ENCODE data around the gene ECPAS. TPM values are rescaled to one million over a fixed set of nuclear protein-coding genes. Genes with fewer than 3 reads are reported as not detected.
A peak's percentile ranks its signal among the peaks of the same experiment; 100 is the strongest.

ECPAS gene
- polyA plus RNA-seq, 1 donor (not counting 4 experiments of a cell fraction or from before 2014, with no cell fraction given): 53.5 TPM

DNA sequence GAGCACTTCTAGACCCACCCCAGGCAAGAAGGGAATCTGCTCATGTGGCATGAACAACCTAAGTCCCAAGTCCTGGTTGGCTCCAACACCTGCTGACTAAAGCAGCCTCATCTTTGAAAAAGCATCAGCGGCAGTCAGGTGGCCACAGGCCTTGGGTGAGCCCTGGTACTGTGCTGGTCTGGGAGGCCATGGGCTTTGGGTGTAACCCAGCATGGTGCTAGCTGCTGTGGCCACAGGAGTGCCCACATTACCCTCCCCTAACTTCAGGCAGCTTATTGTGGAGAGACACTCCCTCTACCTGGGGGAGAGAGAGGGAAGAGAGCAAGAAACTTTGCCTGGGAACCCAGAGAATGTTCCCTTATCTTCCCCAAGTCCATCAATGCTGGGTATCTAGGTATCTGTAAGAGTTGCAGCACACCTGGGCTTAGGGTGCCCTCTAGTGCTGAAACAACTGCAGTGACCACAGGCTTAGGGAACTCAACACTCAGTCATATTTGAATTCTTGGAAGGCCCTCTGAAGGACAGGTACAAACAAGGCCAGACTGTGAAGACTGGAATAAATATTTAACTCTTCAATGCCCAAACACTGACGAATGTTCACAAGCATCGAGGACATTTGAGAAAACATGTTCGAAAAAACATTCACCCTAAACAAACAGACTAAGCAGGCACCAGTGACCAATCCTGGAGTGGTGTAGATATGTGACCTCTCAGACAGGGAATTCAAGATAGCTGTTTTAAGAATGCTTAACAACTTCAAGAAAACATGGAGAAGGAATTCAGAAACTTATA lies 84.2 kb downstream of the ECPAS start:
- peaks cover 3% of the 10 kb centered on the region for H3K9me1 ChIP-seq (ENCODE audit: control insufficient read depth, extremely low read depth, insufficient read depth, low read length)
- H3K4me2 ChIP-seq (ENCODE audit: control insufficient read depth, extremely low read depth, insufficient read depth, low read depth, low read length): peak overlapping the region; percentile 2
- H3K27me3 ChIP-seq (ENCODE audit: control insufficient read depth, extremely low read depth, insufficient read depth, low read length): no peaks in the 10 kb centered on the region
- dilution Hi-C loops (cut with MboI; ENCODE audit: extremely low pct_ligation_motif_present, low sequenced_read_pairs): no loop called here
- H3K9ac ChIP-seq (ENCODE audit: control insufficient read depth, extremely low read depth, insufficient read depth, low read length): no peak overlapping the region
- H3K27ac ChIP-seq (ENCODE audit: control insufficient read depth, insufficient read depth, low read length): no peak overlapping the region
- H3K4me3 ChIP-seq (ENCODE audit: control insufficient read depth in 2 of 3, extremely low read depth in 1 of 3, insufficient read depth in 2 of 3, low read depth in 1 of 3, low read length in 3 of 3): no peak overlapping the region
- no peaks in the 10 kb centered on the region for H4K20me1 ChIP-seq (ENCODE audit: control insufficient read depth, extremely low read depth, insufficient read depth, low read length)
- H3K79me2 ChIP-seq (ENCODE audit: control insufficient read depth, insufficient read depth, low read length): peaks cover 6% of the 10 kb centered on the region
- H3K36me3 ChIP-seq (ENCODE audit: control insufficient read depth in 2 of 2, extremely low read depth in 1 of 2, insufficient read depth in 2 of 2, low read length in 2 of 2): peaks cover 16 to 23% of the 10 kb centered on the region in 2 experiments
- TF ChIP-seq EZH2 (IDR thresholded peaks at IDR 0.05; ENCODE audit: low read length): no peak
- TF ChIP-seq CTCF (optimal IDR thresholded peaks at IDR 0.05 in 1 of 3, IDR thresholded peaks at IDR 0.05 in 1 of 3, conservative IDR thresholded peaks at IDR 0.05 in 1 of 3; ENCODE audit: extremely low read depth in 1 of 3, insufficient read depth in 2 of 3, low read length in 3 of 3): peak; percentile 71 to 87 (median 81)
- DNase-seq (ENCODE audit: low read depth, low spot score) (peak; percentile 32), FAIRE-seq (peak; percentile 69)
- no peak overlapping the region for H2AFZ ChIP-seq (ENCODE audit: control insufficient read depth, low read length)
- peaks cover 2% of the 10 kb centered on the region for H3K4me1 ChIP-seq (ENCODE audit: control insufficient read depth, extremely low read depth, insufficient read depth, low read length)
- no peaks in the 10 kb centered on the region for H3K9me3 ChIP-seq (ENCODE audit: control insufficient read depth, low read depth, low read length)

DNA sequence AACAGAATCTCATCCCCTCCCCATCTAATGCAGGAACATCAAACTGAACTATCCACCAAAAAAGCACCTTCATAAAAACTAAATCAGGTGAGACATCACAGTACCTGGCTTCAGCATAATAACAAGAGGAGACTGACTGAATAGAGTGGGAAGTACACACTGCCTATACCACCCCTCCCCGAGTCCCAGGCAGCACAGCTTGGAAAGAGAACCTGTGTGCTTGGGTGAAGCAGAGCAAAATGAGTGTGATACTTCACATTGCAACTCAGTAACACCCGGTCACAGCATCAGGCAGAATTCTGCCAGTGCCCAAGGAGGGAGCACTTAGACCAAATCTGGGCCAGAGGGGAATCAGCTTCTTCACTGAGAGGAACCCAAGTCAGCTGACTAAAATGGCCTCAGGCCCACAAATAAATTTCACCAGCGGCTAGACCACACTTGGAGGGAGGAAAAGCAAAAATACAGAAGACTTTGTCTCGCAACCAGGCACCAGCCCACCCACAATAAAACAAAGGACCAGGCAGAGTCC lies 84.9 kb downstream of the ECPAS start:
- Histone ChIP-seq H2AFZ (ENCODE audit: control insufficient read depth, low read length) (no peak overlapping the region), H3K4me2 (ENCODE audit: control insufficient read depth, extremely low read depth, insufficient read depth, low read depth, low read length) (no peak overlapping the region), H3K9me1 (ENCODE audit: control insufficient read depth, extremely low read depth, insufficient read depth, low read length) (peaks cover 3% of the 10 kb centered on the region), H3K27ac (ENCODE audit: control insufficient read depth, insufficient read depth, low read length) (no peak overlapping the region), H3K79me2 (ENCODE audit: control insufficient read depth, insufficient read depth, low read length) (peaks cover 6% of the 10 kb centered on the region), H3K4me3 (ENCODE audit: control insufficient read depth in 2 of 3, extremely low read depth in 1 of 3, insufficient read depth in 2 of 3, low read depth in 1 of 3, low read length in 3 of 3) (no peak overlapping the region), H3K27me3 (ENCODE audit: control insufficient read depth, extremely low read depth, insufficient read depth, low read length) (no peaks in the 10 kb centered on the region), H3K9me3 (ENCODE audit: control insufficient read depth, low read depth, low read length) (no peaks in the 10 kb centered on the region), H4K20me1 (ENCODE audit: control insufficient read depth, extremely low read depth, insufficient read depth, low read length) (no peaks in the 10 kb centered on the region), H3K4me1 (ENCODE audit: control insufficient read depth, extremely low read depth, insufficient read depth, low read length) (peaks cover 2% of the 10 kb centered on the region), H3K36me3 (ENCODE audit: control insufficient read depth in 2 of 2, extremely low read depth in 1 of 2, insufficient read depth in 2 of 2, low read length in 2 of 2) (peaks cover 17 to 27% of the 10 kb centered on the region in 2 experiments), H3K9ac (ENCODE audit: control insufficient read depth, extremely low read depth, insufficient read depth, low read length) (no peak overlapping the region)
- dilution Hi-C loops (cut with MboI; ENCODE audit: extremely low pct_ligation_motif_present, low sequenced_read_pairs): no loop called here
- DNase-seq (ENCODE audit: low read depth, low spot score) (no peak), FAIRE-seq (no peak)
- TF ChIP-seq EZH2 (IDR thresholded peaks at IDR 0.05; ENCODE audit: low read length) (no peak), CTCF (optimal IDR thresholded peaks at IDR 0.05 in 1 of 3, IDR thresholded peaks at IDR 0.05 in 1 of 3, conservative IDR thresholded peaks at IDR 0.05 in 1 of 3; ENCODE audit: extremely low read depth in 1 of 3, insufficient read depth in 2 of 3, low read length in 3 of 3) (no peak)
